WERI-Rb-1 (cell line): Measurements from ENCODE around the gene INTS1.
"Not testable (repeated sequence)": the region's sequence is repeated elsewhere in the genome, so short reads cannot be mapped to it uniquely, and the experiment has no call there.

ENCODE experiments used
- DNase-seq: peaks from one replicate; pipeline ENCODE4 v3.0.0-alpha.2; 2020
- H3K27ac ChIP-seq: fragments of 250-450 bp; sonication (Bioruptor Pico); 2 replicates; pipeline ENCODE4 v1.5.1; 2020; ENCODE audit warnings: mild to moderate bottlenecking, moderate library complexity
- H3K27me3 ChIP-seq: fragments of 250-450 bp; sonication (Bioruptor Pico); 2 replicates; pipeline ENCODE4 v1.5.1; 2021; ENCODE audit warnings: mild to moderate bottlenecking, low read depth, moderate library complexity; ENCODE audit not compliant: insufficient read depth, severe bottlenecking
- H3K36me3 ChIP-seq: fragments of 250-450 bp; sonication (Bioruptor Pico); 2 replicates; pipeline ENCODE4 v1.5.1; 2020; ENCODE audit warnings: mild to moderate bottlenecking, moderate library complexity
- H3K4me3 ChIP-seq: 2 replicates; pipeline ENCODE4 v1.5.1; 2011; ENCODE audit warnings: low read depth, mild to moderate bottlenecking, control low read depth, low read length
- H3K9me3 ChIP-seq: fragments of 250-450 bp; sonication (Bioruptor Pico); 2 replicates; pipeline ENCODE4 v1.5.1; 2021; ENCODE audit warnings: mild to moderate bottlenecking, moderate library complexity; ENCODE audit not compliant: severe bottlenecking
- TF ChIP-seq, protein P1 (sequence below): IDR thresholded peaks from 2 replicates; pipeline ENCODE4 v1.5.1; 2011; ENCODE audit warnings: low read depth, mild to moderate bottlenecking, control low read depth, inconsistent platforms, low read length

Gene INTS1

DNA sequence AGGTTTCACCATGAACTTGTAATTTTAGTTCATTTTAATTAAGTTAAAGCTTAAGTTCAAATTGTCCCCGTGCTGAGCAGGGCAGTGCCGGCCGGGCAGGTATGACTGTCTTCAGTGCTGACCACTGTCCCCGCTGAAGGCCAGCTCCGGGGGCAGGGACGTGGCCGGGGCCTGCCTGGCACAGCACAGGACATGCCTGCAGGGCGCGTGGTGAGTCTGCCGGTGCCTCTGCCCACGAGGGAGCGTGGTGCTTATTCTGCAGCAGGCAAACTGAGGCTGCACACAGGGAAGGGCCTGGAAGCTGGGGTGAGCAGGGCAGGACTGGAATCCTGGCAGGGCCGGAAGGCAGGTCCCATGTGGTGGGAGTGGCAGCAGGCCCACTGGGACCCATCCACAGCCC, 54.7 kb downstream of the INTS1 start:
- DNase-seq = no peak
- Histone ChIP-seq H3K36me3 (no peaks in the 10 kb centered on the region), H3K27me3 (no peaks in the 10 kb centered on the region), H3K9me3 (no peaks in the 10 kb centered on the region), H3K4me3 (no peak overlapping the region), H3K27ac (no peak overlapping the region)
- TF ChIP-seq, protein P1, sequence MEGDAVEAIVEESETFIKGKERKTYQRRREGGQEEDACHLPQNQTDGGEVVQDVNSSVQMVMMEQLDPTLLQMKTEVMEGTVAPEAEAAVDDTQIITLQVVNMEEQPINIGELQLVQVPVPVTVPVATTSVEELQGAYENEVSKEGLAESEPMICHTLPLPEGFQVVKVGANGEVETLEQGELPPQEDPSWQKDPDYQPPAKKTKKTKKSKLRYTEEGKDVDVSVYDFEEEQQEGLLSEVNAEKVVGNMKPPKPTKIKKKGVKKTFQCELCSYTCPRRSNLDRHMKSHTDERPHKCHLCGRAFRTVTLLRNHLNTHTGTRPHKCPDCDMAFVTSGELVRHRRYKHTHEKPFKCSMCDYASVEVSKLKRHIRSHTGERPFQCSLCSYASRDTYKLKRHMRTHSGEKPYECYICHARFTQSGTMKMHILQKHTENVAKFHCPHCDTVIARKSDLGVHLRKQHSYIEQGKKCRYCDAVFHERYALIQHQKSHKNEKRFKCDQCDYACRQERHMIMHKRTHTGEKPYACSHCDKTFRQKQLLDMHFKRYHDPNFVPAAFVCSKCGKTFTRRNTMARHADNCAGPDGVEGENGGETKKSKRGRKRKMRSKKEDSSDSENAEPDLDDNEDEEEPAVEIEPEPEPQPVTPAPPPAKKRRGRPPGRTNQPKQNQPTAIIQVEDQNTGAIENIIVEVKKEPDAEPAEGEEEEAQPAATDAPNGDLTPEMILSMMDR = no peak

DNA sequence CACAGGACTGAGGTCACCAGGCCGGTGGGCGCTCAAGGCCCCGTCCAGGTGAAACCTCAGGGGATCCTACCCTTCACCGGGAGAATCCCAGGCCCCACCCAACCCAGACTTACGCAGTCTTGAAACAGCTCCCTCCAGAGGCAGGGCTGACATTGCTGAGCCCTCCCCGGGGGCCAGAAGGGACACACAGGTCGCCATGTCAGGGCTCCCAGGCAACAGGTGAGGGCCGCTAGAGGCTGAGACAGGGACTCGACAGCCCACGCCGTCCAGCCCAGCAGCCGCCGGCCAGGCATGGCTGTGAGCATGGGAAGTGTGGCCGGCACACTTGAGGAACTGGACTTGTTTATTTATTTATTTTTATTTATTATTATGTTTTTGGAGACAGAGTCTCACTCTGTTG, 55.2 kb downstream of the INTS1 start:
- no peak for DNase-seq
- Histone ChIP-seq H3K36me3 (no peaks in the 10 kb centered on the region), H3K9me3 (no peaks in the 10 kb centered on the region), H3K4me3 (no peak overlapping the region), H3K27me3 (no peaks in the 10 kb centered on the region), H3K27ac (no peak overlapping the region)
- TF ChIP-seq, protein P1 = no peak

DNA sequence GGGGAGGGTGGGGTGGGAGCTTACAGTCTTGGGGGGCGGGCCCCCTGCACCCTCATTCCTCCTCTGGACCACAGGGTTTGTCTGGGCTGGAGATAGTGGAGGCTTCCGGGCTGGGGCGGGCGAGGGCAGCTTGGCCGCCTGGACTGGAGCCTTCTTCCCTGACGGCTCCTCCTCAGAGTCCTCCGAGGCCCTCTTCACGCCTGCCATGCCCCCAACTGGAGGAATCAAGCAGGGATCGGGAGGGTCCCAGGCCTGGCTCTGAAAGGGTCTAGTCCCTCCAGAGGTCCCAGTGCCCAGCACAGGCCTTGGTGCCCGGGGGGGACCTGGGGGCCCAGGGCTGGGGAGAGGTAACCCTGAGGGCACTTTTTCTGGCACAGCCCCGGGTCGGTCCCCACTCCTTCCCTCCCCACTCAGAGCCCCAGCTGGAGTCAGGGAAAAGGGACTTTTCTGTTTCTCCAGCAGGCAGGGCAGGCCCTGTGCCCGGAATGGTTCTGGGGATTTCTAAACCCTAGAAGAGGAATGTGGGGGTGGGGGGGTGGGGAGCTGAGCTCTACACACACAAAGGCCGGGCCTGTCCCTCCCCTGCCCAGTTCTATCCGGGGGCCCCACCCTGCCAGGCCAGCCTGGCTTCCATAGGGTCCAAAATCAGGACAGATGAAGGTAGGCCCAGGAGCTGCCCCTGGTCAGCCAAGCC, 56.5 kb downstream of the INTS1 start:
- no peak overlapping the region for H3K27ac ChIP-seq
- no peaks in the 10 kb centered on the region for H3K36me3 ChIP-seq
- H3K27me3 ChIP-seq = no peaks in the 10 kb centered on the region
- no peak overlapping the region for H3K4me3 ChIP-seq
- no peak for DNase-seq
- TF ChIP-seq, protein P1 = no peak
- no peaks in the 10 kb centered on the region for H3K9me3 ChIP-seq

DNA sequence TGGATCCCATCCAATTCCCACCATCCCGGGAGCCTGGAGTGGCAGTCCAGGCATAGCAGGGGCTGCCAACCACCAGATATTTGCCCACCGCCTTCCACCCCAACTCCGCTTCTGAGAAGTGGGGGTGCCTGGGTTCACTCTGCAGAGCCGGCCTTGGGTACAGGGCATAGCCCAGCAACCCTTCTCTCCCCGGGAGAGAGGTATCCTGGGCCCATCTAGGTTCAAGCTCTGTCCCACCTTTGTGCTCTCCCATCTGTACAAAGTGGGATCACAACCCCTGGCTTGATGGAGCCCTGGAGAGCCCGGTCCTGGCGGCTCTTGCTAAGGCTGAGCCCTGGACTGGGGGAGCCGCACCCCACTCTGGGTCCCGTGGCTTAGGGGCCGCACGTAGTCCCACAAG, 57.1 kb downstream of the INTS1 start:
- DNase-seq = no peak
- Histone ChIP-seq H3K27ac (no peak overlapping the region), H3K9me3 (no peaks in the 10 kb centered on the region), H3K36me3 (no peaks in the 10 kb centered on the region), H3K4me3 (no peak overlapping the region), H3K27me3 (no peaks in the 10 kb centered on the region)
- TF ChIP-seq, protein P1 = no peak

DNA sequence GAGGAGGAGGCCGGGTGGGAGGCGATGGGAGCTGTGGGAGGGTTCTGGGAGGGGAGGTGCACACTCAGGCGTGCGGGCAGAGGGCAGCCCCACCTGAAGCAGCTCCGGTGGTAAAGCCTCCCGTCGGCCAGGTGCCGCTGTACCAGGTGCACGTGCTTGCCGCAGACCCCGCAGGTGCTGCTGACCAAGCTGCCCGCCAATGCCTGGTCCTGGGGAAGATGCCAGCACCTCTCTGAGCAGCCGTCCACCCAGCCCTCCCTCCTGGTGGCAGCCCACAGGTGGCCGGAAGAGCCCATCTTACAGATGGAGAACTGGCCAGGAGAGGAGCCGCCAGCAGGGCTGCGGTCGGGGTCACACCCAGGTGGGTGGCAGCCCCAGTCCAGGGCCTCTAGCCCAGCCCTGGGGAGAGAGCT, 57.6 kb downstream of the INTS1 start:
- Histone ChIP-seq H3K9me3 (no peaks in the 10 kb centered on the region), H3K27ac (no peak overlapping the region), H3K27me3 (no peaks in the 10 kb centered on the region), H3K4me3 (no peak overlapping the region), H3K36me3 (no peaks in the 10 kb centered on the region)
- no peak for DNase-seq
- TF ChIP-seq, protein P1 = no peak

DNA sequence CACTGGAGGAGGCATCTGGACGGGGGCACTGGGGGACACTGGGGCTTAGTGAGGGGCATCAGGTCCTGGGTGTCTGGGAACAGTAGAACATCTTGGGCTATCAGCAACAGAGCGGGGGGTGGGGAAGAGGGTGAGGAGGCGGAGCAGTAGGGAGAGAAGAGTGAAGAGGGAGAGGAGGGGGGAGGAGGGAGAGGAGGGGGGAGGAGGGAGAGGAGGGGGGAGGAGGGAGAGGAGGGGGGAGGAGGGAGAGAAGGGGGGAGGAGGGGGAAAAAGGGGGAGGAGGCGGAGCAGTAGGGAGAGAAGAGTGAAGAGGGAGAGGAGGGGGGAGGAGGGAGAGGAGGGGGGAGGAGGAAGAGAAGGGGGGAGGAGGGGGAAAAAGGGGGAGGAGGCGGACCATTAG, 58.2 kb downstream of the INTS1 start:
- H3K36me3 ChIP-seq, H3K27me3 ChIP-seq, DNase-seq, H3K27ac ChIP-seq, H3K4me3 ChIP-seq, H3K9me3 ChIP-seq: not testable (repeated sequence)
